T-cell (primary cell): ENCODE data around the gene THAP4. TPM values are rescaled to one million over a fixed set of nuclear protein-coding genes. Genes with fewer than 3 reads are reported as not detected.

ENCODE experiments used
- ATAC-seq, 4 experiments: fragments of 200-7000 bp in 3 of 4; fragments of 150-1000 bp in 1 of 4; cut with Tn5 transposase; replicated peaks in 1 of 4; 1 replicate in 3 of 4; 2 replicates in 1 of 4; pipeline ENCODE4 v1.10.0; 2021; ENCODE audit warnings: moderate library complexity in 3 of 4, mild to moderate bottlenecking in 2 of 4, moderate number of reproducible peaks in 1 of 4
- CTCF ChIA-PET, 2 donors: fragments of 300-600 bp; sonication (Branson Sonifier 250); formaldehyde crosslinking; loops; one replicate each; lab custom pipeline; 2022; ENCODE audit warnings: antibody characterized with exemption in 2 of 2; lab: Charles Lee
- POLR2A ChIA-PET, 2 donors: fragments of 300-600 bp; sonication (Branson Sonifier 250); formaldehyde crosslinking; loops; one replicate each; lab custom pipeline; 2022; ENCODE audit warnings: antibody characterized with exemption in 2 of 2; lab: Charles Lee
- DNase-seq, 35 experiments: peaks; one replicate each; pipeline versions ENCODE4 v3.0.0 to v3.0.0-alpha.2; 2013 to 2023
- H3K27ac ChIP-seq: one replicate; pipeline ENCODE4 v1.5.1; 2013; ENCODE audit warnings: low read length
- H3K27me3 ChIP-seq, 2 experiments: replicated peaks in 1 of 2; 1 replicate in 1 of 2; 2 replicates in 1 of 2; pipeline versions ENCODE4 v1.6.1 to v1.7.0; 2013; ENCODE audit warnings: low read length in 1 of 2, mixed read lengths in 1 of 2; ENCODE audit not compliant: control insufficient read depth in 2 of 2, insufficient read depth in 2 of 2; ENCODE audit errors: extremely low read depth in 1 of 2
- H3K36me3 ChIP-seq, 2 donors: 1 replicate in 1 of 2; 2 replicates in 1 of 2; pipeline versions ENCODE4 v1.6.1 to v1.7.0; 2013; ENCODE audit warnings: low read length in 1 of 2; ENCODE audit not compliant: control insufficient read depth in 2 of 2, insufficient read depth in 1 of 2; ENCODE audit errors: extremely low read depth in 1 of 2
- H3K4me1 ChIP-seq, 2 experiments: 1 replicate in 1 of 2; 2 replicates in 1 of 2; pipeline versions ENCODE4 v1.6.1 to v1.7.0; 2013; ENCODE audit warnings: low read length in 2 of 2, mixed read lengths in 1 of 2; ENCODE audit not compliant: insufficient read depth in 2 of 2, control insufficient read depth in 1 of 2; ENCODE audit errors: extremely low read depth in 1 of 2
- H3K4me3 ChIP-seq, 2 donors: 1 replicate in 1 of 2; 2 replicates in 1 of 2; pipeline versions ENCODE4 v1.5.1 to v1.7.0; 2013; ENCODE audit warnings: mild to moderate bottlenecking in 2 of 2, low read length in 1 of 2, moderate library complexity in 1 of 2; ENCODE audit not compliant: control insufficient read depth in 1 of 2; ENCODE audit errors: extremely low read depth in 1 of 2
- H3K9me3 ChIP-seq: 2 replicates; pipeline ENCODE4 v1.7.0; 2013
- H3K27ac Mint-ChIP-seq, 2 donors: one replicate each; pipeline ENCODE4 v1.8.0; 2020 to 2021; ENCODE audit warnings: mild to moderate bottlenecking in 2 of 2, mixed read lengths in 2 of 2
- H3K27me3 Mint-ChIP-seq, 2 donors: one replicate each; pipeline ENCODE4 v1.8.0; 2021 to 2022; ENCODE audit warnings: mixed read lengths in 2 of 2
- H3K36me3 Mint-ChIP-seq: one replicate; pipeline ENCODE4 v1.8.0; 2021; ENCODE audit warnings: mixed read lengths
- H3K4me1 Mint-ChIP-seq, 3 donors: one replicate each; pipeline ENCODE4 v1.8.0; 2020 to 2022; ENCODE audit warnings: mixed read lengths in 3 of 3, mild to moderate bottlenecking in 1 of 3
- H3K4me3 Mint-ChIP-seq, 3 donors: one replicate each; pipeline ENCODE4 v1.8.0; 2020 to 2022; ENCODE audit warnings: mild to moderate bottlenecking in 3 of 3, mixed read lengths in 3 of 3, moderate library complexity in 3 of 3
- H3K9me3 Mint-ChIP-seq, 3 donors: one replicate each; pipeline ENCODE4 v1.8.0; 2020 to 2022; ENCODE audit warnings: mixed read lengths in 3 of 3
- WGBS: methylation state at CpG from one replicate; pipeline ENCODE4 v1.1.5; 2013; ENCODE audit warnings: missing lambda C conversion rate; ENCODE audit not compliant: insufficient coverage; 5-methylcytosine and 5-hydroxymethylcytosine counted together
- total RNA-seq, 35 experiments: library from RNA in 6 of 35; stranded (reverse) in 6 of 35; fragments of 120-200 nt in 1 of 35; gene quantifications; one replicate each; pipeline versions ENCODE4 v1.2.1 to v1.2.4 and lab custom pipeline; 2013 to 2026

Gene THAP4
- total RNA-seq, 5 donors from 2014 or later (not counting 1 experiment from before 2014, with no cell fraction given) = 27.3 to 34.5 (median 29.7) TPM

GRCh38 chr2:241672243-241673188, 35.6 kb upstream of the THAP4 start:
- Histone ChIP-seq H3K4me1 (no peaks in the 10 kb centered on the region), H3K27ac (no peak overlapping the region), H3K4me3 (no peak overlapping the region), H3K27me3 (no peaks in the 10 kb centered on the region), H3K36me3 (peaks cover 28 to 36% of the 10 kb centered on the region in 2 donors), H3K9me3 (no peaks in the 10 kb centered on the region)
- ChIA-PET POLR2A (no interaction called here), CTCF (no interaction called here)
- peaks cover 22% of the 10 kb centered on the region for H3K36me3 Mint-ChIP-seq
- no peak for DNase-seq
- ATAC-seq = no peak
- H3K27ac Mint-ChIP-seq = no peak overlapping the region
- H3K27me3 Mint-ChIP-seq = no peaks in the 10 kb centered on the region
- H3K4me1 Mint-ChIP-seq = no peaks in the 10 kb centered on the region
- H3K9me3 Mint-ChIP-seq = no peaks in the 10 kb centered on the region
- WGBS = 91% methylated on average over 37 of the region's 42 CpGs
- no peak overlapping the region for H3K4me3 Mint-ChIP-seq

DNA sequence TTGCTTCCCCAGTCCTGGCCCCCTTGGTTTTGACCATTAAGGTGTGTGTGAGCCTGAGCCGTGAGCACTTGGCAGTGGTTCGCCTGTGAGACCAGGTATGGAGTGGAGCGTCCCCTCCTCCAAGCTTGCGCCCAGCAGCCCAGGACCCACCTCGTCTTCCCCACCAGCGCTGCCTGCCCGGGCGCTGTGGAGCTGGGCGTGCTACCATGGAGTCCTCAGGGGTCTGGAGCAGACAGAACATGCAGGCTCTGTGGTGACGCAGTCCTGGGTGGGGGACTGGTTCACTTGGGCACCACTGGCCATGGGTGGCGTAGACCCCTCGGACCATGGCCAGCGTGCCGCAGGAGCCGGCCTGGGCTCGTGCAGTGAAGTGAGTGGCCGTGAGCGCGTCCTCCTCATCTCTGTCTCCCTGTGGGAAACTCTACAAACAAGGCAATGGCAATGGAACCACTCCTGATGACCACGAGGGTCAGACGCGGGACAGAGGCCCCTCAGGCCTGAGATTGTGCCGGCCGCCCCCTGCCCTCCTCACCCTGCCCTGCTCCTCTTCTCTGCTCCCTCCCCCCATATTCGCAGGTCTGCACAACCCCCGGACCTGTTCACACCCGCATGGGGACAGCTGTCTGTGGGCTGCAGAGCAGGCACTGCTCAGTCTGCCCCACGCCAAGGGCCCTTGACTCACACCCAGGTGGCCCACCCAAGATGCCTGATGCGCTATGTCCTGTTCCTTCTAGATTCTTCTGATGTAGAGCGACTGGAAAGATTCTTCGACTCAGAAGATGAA, 34.7 kb upstream of the THAP4 start:
- Histone ChIP-seq H3K27me3 (no peaks in the 10 kb centered on the region), H3K4me1 (no peaks in the 10 kb centered on the region), H3K9me3 (no peaks in the 10 kb centered on the region), H3K36me3 (peaks cover 23 to 34% of the 10 kb centered on the region in 2 donors), H3K27ac (no peak overlapping the region), H3K4me3 (no peak overlapping the region)
- ChIA-PET CTCF (no interaction called here), POLR2A (no interaction called here)
- Mint-ChIP-seq H3K4me1 (no peaks in the 10 kb centered on the region), H3K9me3 (no peaks in the 10 kb centered on the region), H3K36me3 (peaks cover 23% of the 10 kb centered on the region), H3K27me3 (no peaks in the 10 kb centered on the region), H3K27ac (no peak overlapping the region), H3K4me3 (no peak overlapping the region)
- ATAC-seq (peak in 1 of 4 experiments; percentile 9), DNase-seq (no peak)
- 92% methylated on average over 29 of the region's 31 CpGs for WGBS

GRCh38 chr2:241670333-241671110, 33.6 kb upstream of the THAP4 start:
- 96% methylated on average over 28 of the region's 31 CpGs for WGBS
- Histone ChIP-seq H3K27me3 (no peaks in the 10 kb centered on the region), H3K36me3 (peaks cover 24 to 36% of the 10 kb centered on the region in 2 donors), H3K4me1 (no peaks in the 10 kb centered on the region), H3K27ac (no peak overlapping the region), H3K9me3 (no peaks in the 10 kb centered on the region), H3K4me3 (no peak overlapping the region)
- ChIA-PET POLR2A (no interaction called here), CTCF (no interaction called here)
- peaks cover 0 to under 1% (median 0%) of the 10 kb centered on the region in 3 donors for H3K4me1 Mint-ChIP-seq
- no peak overlapping the region for H3K27ac Mint-ChIP-seq
- no peaks in the 10 kb centered on the region for H3K27me3 Mint-ChIP-seq
- no peaks in the 10 kb centered on the region for H3K9me3 Mint-ChIP-seq
- DNase-seq = no peak
- H3K4me3 Mint-ChIP-seq = no peak overlapping the region
- peaks cover 19% of the 10 kb centered on the region for H3K36me3 Mint-ChIP-seq
- ATAC-seq = no peak

DNA sequence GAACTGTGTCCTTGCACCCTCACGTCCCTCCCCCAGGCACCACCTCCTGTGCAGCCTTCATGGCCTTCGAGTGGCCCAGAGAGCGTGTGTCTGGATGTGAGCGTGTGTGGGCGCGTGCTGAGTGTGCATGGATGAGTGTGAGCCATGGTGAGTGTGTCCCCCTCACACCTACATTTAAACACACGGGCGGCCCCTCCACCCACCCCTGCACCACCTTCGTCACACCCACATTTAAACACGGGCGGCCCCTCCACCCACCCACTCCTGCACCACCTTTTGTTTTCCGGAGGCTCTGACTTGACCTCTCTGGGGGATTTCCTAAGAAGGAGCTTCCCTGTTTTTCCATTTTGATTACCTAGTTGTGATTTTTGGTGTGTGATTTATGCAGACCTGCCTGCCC, 31.9 kb upstream of the THAP4 start:
- H3K4me1 Mint-ChIP-seq = peaks cover 3 to 5% (median 5%) of the 10 kb centered on the region in 3 donors
- H3K27ac Mint-ChIP-seq = no peak overlapping the region
- peaks cover 19% of the 10 kb centered on the region for H3K36me3 Mint-ChIP-seq
- no peaks in the 10 kb centered on the region for H3K9me3 ChIP-seq
- ChIA-PET POLR2A (no interaction called here), CTCF (no interaction called here)
- no peaks in the 10 kb centered on the region for H3K27me3 ChIP-seq
- peaks cover 0 to 5% of the 10 kb centered on the region in 2 experiments for H3K4me1 ChIP-seq
- ATAC-seq = no peak
- no CpG with 5 or more reads among the region's 12 CpGs for WGBS
- no peak for DNase-seq
- H3K27ac ChIP-seq = no peak overlapping the region
- H3K9me3 Mint-ChIP-seq = no peaks in the 10 kb centered on the region
- no peak overlapping the region for H3K4me3 ChIP-seq
- peaks cover 24 to 36% of the 10 kb centered on the region in 2 donors for H3K36me3 ChIP-seq
- no peak overlapping the region for H3K4me3 Mint-ChIP-seq
- H3K27me3 Mint-ChIP-seq = no peaks in the 10 kb centered on the region

DNA sequence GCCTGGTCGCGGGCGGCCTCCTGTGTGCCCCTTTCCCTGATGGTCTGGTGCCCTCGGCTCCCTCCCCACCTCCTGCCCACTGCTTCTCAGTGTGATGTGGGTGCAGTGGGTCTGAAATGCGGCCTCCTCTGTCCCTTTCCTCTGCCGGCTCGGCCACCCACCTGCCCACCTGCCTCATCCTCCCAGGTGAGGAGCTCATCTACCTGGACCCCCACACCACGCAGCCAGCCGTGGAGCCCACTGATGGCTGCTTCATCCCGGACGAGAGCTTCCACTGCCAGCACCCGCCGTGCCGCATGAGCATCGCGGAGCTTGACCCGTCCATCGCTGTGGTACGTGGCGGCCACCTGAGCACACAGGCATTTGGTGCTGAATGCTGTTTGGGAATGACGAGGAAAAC, 31.4 kb upstream of the THAP4 start:
- H3K4me3 ChIP-seq = no peak overlapping the region
- DNase-seq = no peak
- no peaks in the 10 kb centered on the region for H3K9me3 ChIP-seq
- H3K4me1 Mint-ChIP-seq = peaks cover 3 to 5% (median 5%) of the 10 kb centered on the region in 3 donors
- peaks cover 0 to 5% of the 10 kb centered on the region in 2 experiments for H3K4me1 ChIP-seq
- ATAC-seq = no peak
- peaks cover 19% of the 10 kb centered on the region for H3K36me3 Mint-ChIP-seq
- no peaks in the 10 kb centered on the region for H3K27me3 ChIP-seq
- H3K9me3 Mint-ChIP-seq = no peaks in the 10 kb centered on the region
- WGBS = 95% methylated on average over 13 of the region's 21 CpGs
- H3K27me3 Mint-ChIP-seq = no peaks in the 10 kb centered on the region
- CTCF ChIA-PET = no interaction called here
- H3K27ac Mint-ChIP-seq = no peak overlapping the region
- peaks cover 24 to 36% of the 10 kb centered on the region in 2 donors for H3K36me3 ChIP-seq
- H3K4me3 Mint-ChIP-seq = no peak overlapping the region
- POLR2A ChIA-PET = no interaction called here
- H3K27ac ChIP-seq = no peak overlapping the region
